Neutrophil (primary cell): ENCODE results near the gene CCDC32.

Source experiments
- H3K27ac ChIP-seq: fragments of 200-600 bp; sonication (generic); 2 replicates; pipeline ENCODE4 v1.5.1; 2016; ENCODE audit warnings: mild to moderate bottlenecking, moderate library complexity
- H3K27me3 ChIP-seq: fragments of 200-600 bp; sonication (generic); 2 replicates; pipeline ENCODE4 v1.6.0; 2016; ENCODE audit warnings: mild to moderate bottlenecking
- H3K36me3 ChIP-seq: fragments of 200-600 bp; sonication (generic); 2 replicates; pipeline ENCODE4 v1.5.1; 2017
- H3K4me1 ChIP-seq, 2 experiments: fragments of 200-600 bp in 1 of 2; sonication (generic) in 1 of 2; 1 replicate in 1 of 2; 2 replicates in 1 of 2; pipeline versions ENCODE4 v1.5.1 to v1.6.1; 2013 to 2016; ENCODE audit warnings: low read depth in 1 of 2, low read length in 1 of 2, mild to moderate bottlenecking in 1 of 2, moderate library complexity in 1 of 2; ENCODE audit not compliant: control insufficient read depth in 1 of 2, insufficient read depth in 1 of 2
- H3K4me3 ChIP-seq, 2 experiments: fragments of 200-600 bp in 1 of 2; sonication (generic) in 1 of 2; 1 replicate in 1 of 2; 2 replicates in 1 of 2; pipeline ENCODE4 v1.5.1; 2013 to 2016; ENCODE audit warnings: low read depth in 1 of 2, low read length in 1 of 2, mild to moderate bottlenecking in 1 of 2, moderate library complexity in 1 of 2
- H3K9me3 ChIP-seq: fragments of 200-600 bp; sonication (generic); 2 replicates; pipeline ENCODE4 v1.5.1; 2016
- TF ChIP-seq, protein P1 (sequence below): fragments of 200-600 bp; sonication (generic); IDR thresholded peaks from 2 replicates; pipeline ENCODE4 v1.5.1; 2016; ENCODE audit warnings: antibody characterized with exemption

Gene CCDC32

DNA sequence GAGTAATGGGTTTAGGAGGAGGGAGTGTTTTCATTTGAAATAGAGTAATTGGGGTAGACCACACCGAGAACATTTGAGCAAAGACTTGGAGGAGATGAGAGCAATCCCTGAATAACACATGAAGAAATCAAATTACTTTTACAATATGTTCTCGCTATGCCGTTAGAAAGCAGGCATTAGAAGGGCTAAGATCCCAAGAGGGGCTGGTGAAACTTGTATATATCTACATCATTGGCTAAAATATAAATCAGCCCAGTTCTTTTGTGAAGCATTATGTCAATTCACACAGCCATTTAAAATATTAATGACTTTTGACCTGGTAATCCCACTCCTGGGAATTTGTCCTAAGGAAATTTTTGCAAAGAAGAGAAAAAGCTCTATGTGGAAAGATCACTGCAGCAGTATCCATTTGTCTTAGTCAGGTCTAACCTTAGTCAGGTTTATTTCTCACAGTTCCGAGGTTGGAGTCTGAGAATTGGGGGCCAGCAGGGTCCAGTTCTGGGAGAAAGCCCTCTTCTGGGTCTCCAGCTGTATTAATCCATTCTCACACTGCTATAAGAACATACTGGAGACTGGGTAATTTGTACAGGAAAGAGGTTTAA lies 31.0 kb downstream of the CCDC32 start:
- Histone ChIP-seq H3K4me1 (no peaks in the 10 kb centered on the region), H3K4me3 (no peak overlapping the region), H3K36me3 (no peaks in the 10 kb centered on the region), H3K27me3 (no peaks in the 10 kb centered on the region), H3K9me3 (no peaks in the 10 kb centered on the region), H3K27ac (no peak overlapping the region)
- TF ChIP-seq, protein P1, sequence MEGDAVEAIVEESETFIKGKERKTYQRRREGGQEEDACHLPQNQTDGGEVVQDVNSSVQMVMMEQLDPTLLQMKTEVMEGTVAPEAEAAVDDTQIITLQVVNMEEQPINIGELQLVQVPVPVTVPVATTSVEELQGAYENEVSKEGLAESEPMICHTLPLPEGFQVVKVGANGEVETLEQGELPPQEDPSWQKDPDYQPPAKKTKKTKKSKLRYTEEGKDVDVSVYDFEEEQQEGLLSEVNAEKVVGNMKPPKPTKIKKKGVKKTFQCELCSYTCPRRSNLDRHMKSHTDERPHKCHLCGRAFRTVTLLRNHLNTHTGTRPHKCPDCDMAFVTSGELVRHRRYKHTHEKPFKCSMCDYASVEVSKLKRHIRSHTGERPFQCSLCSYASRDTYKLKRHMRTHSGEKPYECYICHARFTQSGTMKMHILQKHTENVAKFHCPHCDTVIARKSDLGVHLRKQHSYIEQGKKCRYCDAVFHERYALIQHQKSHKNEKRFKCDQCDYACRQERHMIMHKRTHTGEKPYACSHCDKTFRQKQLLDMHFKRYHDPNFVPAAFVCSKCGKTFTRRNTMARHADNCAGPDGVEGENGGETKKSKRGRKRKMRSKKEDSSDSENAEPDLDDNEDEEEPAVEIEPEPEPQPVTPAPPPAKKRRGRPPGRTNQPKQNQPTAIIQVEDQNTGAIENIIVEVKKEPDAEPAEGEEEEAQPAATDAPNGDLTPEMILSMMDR: no peak

DNA sequence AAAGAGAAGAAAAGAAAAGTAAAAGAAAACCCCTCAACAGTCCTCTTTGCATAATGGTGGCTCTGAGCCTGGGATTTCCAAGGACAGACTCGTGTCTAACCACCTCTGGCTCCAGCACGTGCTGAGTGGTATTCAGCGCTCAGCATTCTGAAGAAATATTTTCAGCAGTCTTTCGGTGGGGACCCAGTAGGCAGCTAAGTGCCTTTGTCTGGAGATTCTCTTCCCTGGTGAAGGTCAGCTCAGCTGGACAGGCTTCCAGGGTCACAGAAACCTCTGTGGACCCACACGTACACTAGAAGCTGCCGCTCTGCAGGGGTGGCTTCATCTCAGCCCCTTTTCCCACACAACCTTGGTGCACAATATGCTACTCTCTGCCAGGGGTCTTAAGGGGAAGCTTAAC lies 36.0 kb downstream of the CCDC32 start:
- TF ChIP-seq, protein P1: no peak
- H3K4me1 ChIP-seq: no peaks in the 10 kb centered on the region
- H3K36me3 ChIP-seq: no peaks in the 10 kb centered on the region
- H3K9me3 ChIP-seq: no peaks in the 10 kb centered on the region
- no peak overlapping the region for H3K4me3 ChIP-seq
- H3K27ac ChIP-seq: no peak overlapping the region
- H3K27me3 ChIP-seq: no peaks in the 10 kb centered on the region

DNA sequence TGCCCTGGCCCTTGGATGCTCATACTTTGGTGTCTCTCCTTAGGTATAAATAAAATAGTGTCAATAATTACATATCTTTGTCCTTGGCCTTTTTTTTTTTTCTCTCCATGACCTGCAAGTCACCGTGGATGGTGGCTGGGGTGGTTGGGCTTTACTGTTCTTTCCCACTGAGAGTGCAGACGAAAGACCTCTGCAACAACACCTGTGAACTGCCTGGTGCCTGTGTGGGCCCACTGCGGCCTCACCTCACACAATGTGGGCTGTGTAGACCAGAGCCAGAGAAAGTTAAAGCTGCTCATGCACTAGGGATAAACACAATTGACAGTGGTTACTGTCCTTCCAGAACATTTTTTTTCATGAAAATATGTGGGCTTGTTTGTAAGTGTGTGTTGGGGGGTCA lies 39.0 kb downstream of the CCDC32 start:
- Histone ChIP-seq H3K4me3 (no peak overlapping the region), H3K27ac (no peak overlapping the region), H3K9me3 (no peaks in the 10 kb centered on the region), H3K27me3 (no peaks in the 10 kb centered on the region), H3K36me3 (no peaks in the 10 kb centered on the region), H3K4me1 (peaks cover 0 to 6% of the 10 kb centered on the region in 2 experiments)
- TF ChIP-seq, protein P1: no peak

DNA sequence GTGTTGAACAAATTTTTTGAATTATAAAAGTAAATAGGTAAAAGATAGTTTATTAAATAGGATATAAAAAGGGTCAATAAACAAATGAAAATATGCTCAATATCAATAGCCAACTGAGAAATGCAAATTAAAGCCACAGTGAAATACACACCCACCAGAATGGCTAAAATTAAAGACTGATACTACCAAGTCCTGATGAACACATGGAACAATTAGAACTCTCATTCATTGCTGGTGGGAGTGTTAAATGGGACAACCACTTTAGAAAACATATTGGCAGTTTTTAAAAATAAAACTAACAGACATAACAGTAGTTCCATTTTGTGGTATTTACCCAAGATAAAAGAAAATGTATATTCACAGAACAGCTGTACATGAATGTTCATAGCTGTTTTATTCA lies 41.2 kb downstream of the CCDC32 start:
- H3K9me3 ChIP-seq: no peaks in the 10 kb centered on the region
- peaks cover 0 to 10% of the 10 kb centered on the region in 2 experiments for H3K4me1 ChIP-seq
- H3K36me3 ChIP-seq: no peaks in the 10 kb centered on the region
- no peak overlapping the region for H3K4me3 ChIP-seq
- H3K27me3 ChIP-seq: no peaks in the 10 kb centered on the region
- TF ChIP-seq, protein P1: no peak
- H3K27ac ChIP-seq: no peak overlapping the region

DNA sequence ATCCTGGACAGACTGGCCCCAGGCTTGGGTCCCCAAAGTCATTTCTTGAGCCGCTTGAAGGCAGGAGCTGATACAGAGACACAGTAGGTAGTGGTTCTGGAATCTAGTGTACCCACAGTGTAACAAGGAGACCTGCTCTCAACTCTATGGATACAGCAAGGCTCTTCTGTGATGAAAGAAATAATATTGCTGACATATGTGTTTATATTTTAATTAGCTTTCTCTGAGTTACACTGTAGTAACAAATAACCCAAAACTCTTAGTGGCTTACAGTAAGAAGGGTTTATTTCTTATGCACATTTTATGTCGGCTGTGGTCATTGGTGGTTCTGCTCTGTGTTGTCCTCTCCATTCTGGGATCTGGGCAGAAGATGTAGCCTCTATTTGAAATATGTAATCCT lies 48.5 kb downstream of the CCDC32 start:
- TF ChIP-seq, protein P1: no peak
- Histone ChIP-seq H3K27me3 (peaks cover 49% of the 10 kb centered on the region), H3K4me1 (peaks cover 8 to 10% of the 10 kb centered on the region in 2 experiments), H3K36me3 (no peaks in the 10 kb centered on the region), H3K9me3 (no peaks in the 10 kb centered on the region), H3K4me3 (no peak overlapping the region), H3K27ac (no peak overlapping the region)
